Astrocyte (in vitro differentiated cells and primary cell): Measurements from ENCODE around the gene EXD1. TPM values are rescaled to one million over a fixed set of nuclear protein-coding genes. Genes with fewer than 3 reads are reported as not detected.

ENCODE experiments used
- DNase-seq: peaks from one replicate; pipeline ENCODE4 v3.0.0-alpha.2; 2010; ENCODE audit warnings: low read depth
- FAIRE-seq: peaks from 2 replicates; lab custom pipeline; 2011; peaks lifted over from hg19 to GRCh38; lab: Jason Lieb, UNC
- H2AFZ ChIP-seq: 2 replicates; pipeline ENCODE4 v1.6.0; 2012; ENCODE audit warnings: low read depth, low read length, inconsistent platforms
- H3K27ac ChIP-seq: 2 replicates; pipeline ENCODE4 v1.5.1; 2011; ENCODE audit warnings: low read depth, low read length, inconsistent platforms
- H3K27me3 ChIP-seq: 2 replicates; pipeline ENCODE4 v1.6.0; 2011; ENCODE audit warnings: low read length, inconsistent platforms; ENCODE audit not compliant: insufficient read depth
- H3K36me3 ChIP-seq: 2 replicates; pipeline ENCODE4 v1.5.1; 2011; ENCODE audit warnings: low read length, inconsistent platforms; ENCODE audit not compliant: insufficient read depth
- H3K4me1 ChIP-seq: 2 replicates; pipeline ENCODE4 v1.5.1; 2011; ENCODE audit warnings: low read length, inconsistent platforms; ENCODE audit not compliant: insufficient read depth
- H3K4me2 ChIP-seq: 2 replicates; pipeline ENCODE4 v1.6.0; 2012; ENCODE audit warnings: low read length, inconsistent platforms
- H3K4me3 ChIP-seq: 2 replicates; pipeline ENCODE4 v1.5.1; 2011; ENCODE audit warnings: low read depth, mild to moderate bottlenecking, low read length, inconsistent platforms; ENCODE audit not compliant: insufficient read depth
- H3K79me2 ChIP-seq: 2 replicates; pipeline ENCODE4 v1.6.0; 2012; ENCODE audit warnings: mild to moderate bottlenecking, low read length, inconsistent platforms; ENCODE audit not compliant: insufficient read depth
- H3K9ac ChIP-seq: 2 replicates; pipeline ENCODE4 v1.6.0; 2012; ENCODE audit warnings: mild to moderate bottlenecking, low read length, inconsistent platforms
- H3K9me3 ChIP-seq: 2 replicates; pipeline ENCODE4 v1.5.1; 2012; ENCODE audit warnings: low read depth, mild to moderate bottlenecking, low read length, inconsistent platforms; ENCODE audit not compliant: insufficient read depth
- H4K20me1 ChIP-seq: 2 replicates; pipeline ENCODE4 v1.6.0; 2012; ENCODE audit warnings: low read length, inconsistent platforms; ENCODE audit not compliant: insufficient read depth
- H3K27ac Mint-ChIP-seq: one replicate; pipeline ENCODE4 v1.8.0; 2021; ENCODE audit warnings: mild to moderate bottlenecking, mixed read lengths; ENCODE audit not compliant: unreplicated experiment
- H3K27me3 Mint-ChIP-seq: one replicate; pipeline ENCODE4 v1.8.0; 2021; ENCODE audit warnings: low read depth, mixed read lengths; ENCODE audit not compliant: unreplicated experiment
- H3K36me3 Mint-ChIP-seq: one replicate; pipeline ENCODE4 v1.8.0; 2021; ENCODE audit warnings: low read depth, mixed read lengths; ENCODE audit not compliant: unreplicated experiment
- H3K4me1 Mint-ChIP-seq: one replicate; pipeline ENCODE4 v1.8.0; 2021; ENCODE audit warnings: low read depth, mixed read lengths; ENCODE audit not compliant: unreplicated experiment
- H3K4me3 Mint-ChIP-seq: one replicate; pipeline ENCODE4 v1.8.0; 2021; ENCODE audit warnings: mild to moderate bottlenecking, moderate library complexity, mixed read lengths; ENCODE audit not compliant: unreplicated experiment
- H3K9me3 Mint-ChIP-seq: one replicate; pipeline ENCODE4 v1.8.0; 2021; ENCODE audit warnings: mild to moderate bottlenecking, mixed read lengths; ENCODE audit not compliant: unreplicated experiment
- CTCF ChIP-seq: IDR thresholded peaks from 2 replicates; pipeline ENCODE4 v1.5.1; 2011; ENCODE audit warnings: low read depth, mild to moderate bottlenecking, inconsistent platforms, low read length, moderate library complexity; ENCODE audit not compliant: insufficient read depth
- EZH2 ChIP-seq: IDR thresholded peaks from 2 replicates; pipeline ENCODE4 v1.6.1; 2012; ENCODE audit warnings: mild to moderate bottlenecking, low read length, inconsistent platforms; ENCODE audit not compliant: insufficient read depth
- total RNA-seq: library from RNA; stranded (reverse); gene quantifications from 2 replicates; pipeline ENCODE4 v1.2.1, GENCODE V29; 2021

Gene EXD1
- total RNA-seq, 1 donor from 2014 or later: 0.07 TPM

GRCh38 chr15:41233367-41233771, 2.8 kb upstream of the EXD1 start:
- no peaks in the 10 kb centered on the region for H3K36me3 ChIP-seq
- no peak overlapping the region for H3K4me3 ChIP-seq
- H3K27me3 ChIP-seq: no peaks in the 10 kb centered on the region
- peaks cover 13% of the 10 kb centered on the region for H3K4me1 ChIP-seq
- TF ChIP-seq EZH2 (no peak), CTCF (no peak)
- Mint-ChIP-seq H3K4me3 (peak overlapping the region; percentile 57), H3K36me3 (no peaks in the 10 kb centered on the region), H3K4me1 (peaks cover 19% of the 10 kb centered on the region), H3K27me3 (no peaks in the 10 kb centered on the region), H3K27ac (peak overlapping the region; percentile 55), H3K9me3 (no peaks in the 10 kb centered on the region)
- peak; percentile 69 for DNase-seq
- no peak overlapping the region for H3K27ac ChIP-seq
- peaks cover 44% of the 10 kb centered on the region for H3K79me2 ChIP-seq
- FAIRE-seq: peak; percentile 56
- H3K4me2 ChIP-seq: peak overlapping the region; percentile 91
- no peak overlapping the region for H2AFZ ChIP-seq
- no peaks in the 10 kb centered on the region for H3K9me3 ChIP-seq
- no peak overlapping the region for H3K9ac ChIP-seq
- H4K20me1 ChIP-seq: peaks cover 42% of the 10 kb centered on the region

- Mint-ChIP-seq H3K36me3 (no peaks in the 10 kb centered on the region), H3K4me3 (peak overlapping the region; percentile 93), H3K27me3 (no peaks in the 10 kb centered on the region), H3K9me3 (no peaks in the 10 kb centered on the region), H3K27ac (peak overlapping the region; percentile 95), H3K4me1 (peaks cover 19% of the 10 kb centered on the region)
- FAIRE-seq (no peak), DNase-seq (no peak)
- peak overlapping the region; percentile 91 for H3K4me2 ChIP-seq
- H3K9me3 ChIP-seq: no peaks in the 10 kb centered on the region
- peak overlapping the region; percentile 92 for H3K27ac ChIP-seq
- H3K4me3 ChIP-seq: peak overlapping the region; percentile 87
- H2AFZ ChIP-seq: peak overlapping the region; percentile 88
- H3K4me1 ChIP-seq: peaks cover 13% of the 10 kb centered on the region
- peaks cover 36% of the 10 kb centered on the region for H4K20me1 ChIP-seq
- no peaks in the 10 kb centered on the region for H3K27me3 ChIP-seq
- TF ChIP-seq EZH2 (no peak), CTCF (no peak)
- peak overlapping the region; percentile 91 for H3K9ac ChIP-seq
- peaks cover 44% of the 10 kb centered on the region for H3K79me2 ChIP-seq
- H3K36me3 ChIP-seq: no peaks in the 10 kb centered on the region
These were observed 1.1 kb upstream of the EXD1 start for GRCh38 chr15:41231422-41232226.

GRCh38 chr15:41230345-41230649, 260 bp downstream of the EXD1 start:
- Histone ChIP-seq H2AFZ (peak overlapping the region; percentile 95), H3K36me3 (no peaks in the 10 kb centered on the region), H3K4me1 (peaks cover 13% of the 10 kb centered on the region), H4K20me1 (peaks cover 27% of the 10 kb centered on the region), H3K4me2 (peak overlapping the region; percentile 91), H3K9ac (no peak overlapping the region), H3K9me3 (no peaks in the 10 kb centered on the region), H3K79me2 (peaks cover 37% of the 10 kb centered on the region), H3K4me3 (no peak overlapping the region), H3K27ac (no peak overlapping the region), H3K27me3 (peaks cover 3% of the 10 kb centered on the region)
- FAIRE-seq (no peak), DNase-seq (peak; percentile 2)
- peaks cover 19% of the 10 kb centered on the region for H3K4me1 Mint-ChIP-seq
- peak overlapping the region; percentile 58 for H3K27ac Mint-ChIP-seq
- H3K9me3 Mint-ChIP-seq: no peaks in the 10 kb centered on the region
- peaks cover 2% of the 10 kb centered on the region for H3K27me3 Mint-ChIP-seq
- TF ChIP-seq CTCF: no peak
- no peak for TF ChIP-seq EZH2
- no peaks in the 10 kb centered on the region for H3K36me3 Mint-ChIP-seq
- peak overlapping the region; percentile 93 for H3K4me3 Mint-ChIP-seq
